ENCODE results near the gene MGAT5.

MGAT5 gene

GRCh38 chr2:134449751-134450513 lies 196.1 kb downstream of the MGAT5 start:
- DNase-seq (ENCODE audit: low read depth), result no peak

GRCh38 chr2:134451347-134451630 lies 197.4 kb downstream of the MGAT5 start:
- no peak for DNase-seq (ENCODE audit: low read depth)

- no peak for DNase-seq (ENCODE audit: low read depth)
These were observed 198.3 kb downstream of the MGAT5 start for GRCh38 chr2:134452042-134452733.

- DNase-seq (ENCODE audit: low read depth), result no peak
These were observed 199.6 kb downstream of the MGAT5 start for GRCh38 chr2:134453476-134453875.

GRCh38 chr2:134453973-134454372 lies 200.1 kb downstream of the MGAT5 start:
- DNase-seq (ENCODE audit: low read depth), result no peak

GRCh38 chr2:134454426-134454825 lies 200.6 kb downstream of the MGAT5 start:
- DNase-seq (ENCODE audit: low read depth), result no peak

GRCh38 chr2:134454931-134455330 lies 201.1 kb downstream of the MGAT5 start:
- DNase-seq (ENCODE audit: low read depth), result no peak

GRCh38 chr2:134455426-134455825 lies 201.6 kb downstream of the MGAT5 start:
- DNase-seq (ENCODE audit: low read depth), result no peak

- no peak for DNase-seq (ENCODE audit: low read depth)
These were observed 203.5 kb downstream of the MGAT5 start for GRCh38 chr2:134457353-134457752.

GRCh38 chr2:134457765-134458472 lies 204.0 kb downstream of the MGAT5 start:
- DNase-seq (ENCODE audit: low read depth), result no peak

GRCh38 chr2:134458473-134458853 lies 204.6 kb downstream of the MGAT5 start:
- DNase-seq (ENCODE audit: low read depth), result no peak

GRCh38 chr2:134458950-134459349 lies 205.1 kb downstream of the MGAT5 start:
- no peak for DNase-seq (ENCODE audit: low read depth)

- DNase-seq (ENCODE audit: low read depth), result no peak
These were observed 206.0 kb downstream of the MGAT5 start for GRCh38 chr2:134459706-134460406.

- DNase-seq (ENCODE audit: low read depth), result no peak
These were observed 206.7 kb downstream of the MGAT5 start for GRCh38 chr2:134460583-134460998.

GRCh38 chr2:134461511-134461910 lies 207.6 kb downstream of the MGAT5 start:
- no peak for DNase-seq (ENCODE audit: low read depth)

GRCh38 chr2:134462275-134462674 lies 208.4 kb downstream of the MGAT5 start:
- DNase-seq (ENCODE audit: low read depth), result no peak

- DNase-seq (ENCODE audit: low read depth), result no peak
These were observed 209.2 kb downstream of the MGAT5 start for GRCh38 chr2:134462791-134463698.

- no peak for DNase-seq (ENCODE audit: low read depth)
These were observed 209.8 kb downstream of the MGAT5 start for GRCh38 chr2:134463699-134464022.

GRCh38 chr2:134465228-134466105 lies 211.6 kb downstream of the MGAT5 start:
- DNase-seq (ENCODE audit: low read depth), result no peak

- no peak for DNase-seq (ENCODE audit: low read depth)
These were observed 212.3 kb downstream of the MGAT5 start for GRCh38 chr2:134466141-134466540.

- no peak for DNase-seq (ENCODE audit: low read depth)
These were observed 214.3 kb downstream of the MGAT5 start for GRCh38 chr2:134468164-134468563.

All from stimulated activated CD8-positive, alpha-beta memory T cell treated with anti-CD3 and anti-CD28 coated beads, Interleukin-12 subunit alpha, Interleukin-12 subunit beta, amount 100 ng/mL, for 4 hours (primary cell).